Left forelimb (tissue), 1 donor: ENCODE measurements around the gene CTR9.

Source experiments
- DNase-seq: peaks from one replicate; pipeline ENCODE4 v3.0.0-alpha.2; 2018; ENCODE audit warnings: low spot score

Gene CTR9

DNA sequence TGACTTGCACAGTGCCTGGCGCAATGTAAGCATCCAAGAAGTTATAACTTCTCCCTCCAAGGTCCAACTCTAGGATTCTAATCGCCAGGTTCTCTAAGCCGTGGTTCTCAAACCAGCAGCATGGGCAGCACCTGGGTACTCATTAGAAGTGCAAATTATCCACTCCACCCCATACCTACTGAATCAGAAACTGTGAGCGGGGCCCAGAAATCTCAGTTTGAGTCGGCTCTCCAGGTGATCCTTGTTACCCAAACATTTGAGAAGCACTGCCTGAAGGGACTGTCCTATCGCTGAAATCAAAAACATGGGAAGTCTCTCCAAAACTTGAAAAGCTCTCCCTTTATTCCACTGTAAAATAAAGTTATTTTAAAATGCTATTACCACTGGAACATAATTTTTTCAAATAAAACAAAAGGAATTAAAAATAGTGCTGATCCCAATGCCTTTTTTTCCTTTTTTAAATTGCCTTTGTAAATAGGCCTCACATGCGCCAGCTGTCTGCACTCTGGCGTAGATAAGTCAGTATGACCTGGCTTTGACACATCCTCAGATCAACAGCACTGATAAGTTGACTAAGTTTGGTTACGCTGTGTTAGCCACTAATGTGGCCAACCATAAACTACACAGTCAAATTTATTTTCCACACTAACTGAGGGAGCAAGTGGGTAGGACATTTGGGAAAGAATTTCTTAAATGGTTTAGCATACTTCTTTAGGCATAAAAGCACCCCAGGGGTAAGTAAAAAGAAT lies 8.4 kb upstream of the CTR9 start:
- DNase-seq = no peak

DNA sequence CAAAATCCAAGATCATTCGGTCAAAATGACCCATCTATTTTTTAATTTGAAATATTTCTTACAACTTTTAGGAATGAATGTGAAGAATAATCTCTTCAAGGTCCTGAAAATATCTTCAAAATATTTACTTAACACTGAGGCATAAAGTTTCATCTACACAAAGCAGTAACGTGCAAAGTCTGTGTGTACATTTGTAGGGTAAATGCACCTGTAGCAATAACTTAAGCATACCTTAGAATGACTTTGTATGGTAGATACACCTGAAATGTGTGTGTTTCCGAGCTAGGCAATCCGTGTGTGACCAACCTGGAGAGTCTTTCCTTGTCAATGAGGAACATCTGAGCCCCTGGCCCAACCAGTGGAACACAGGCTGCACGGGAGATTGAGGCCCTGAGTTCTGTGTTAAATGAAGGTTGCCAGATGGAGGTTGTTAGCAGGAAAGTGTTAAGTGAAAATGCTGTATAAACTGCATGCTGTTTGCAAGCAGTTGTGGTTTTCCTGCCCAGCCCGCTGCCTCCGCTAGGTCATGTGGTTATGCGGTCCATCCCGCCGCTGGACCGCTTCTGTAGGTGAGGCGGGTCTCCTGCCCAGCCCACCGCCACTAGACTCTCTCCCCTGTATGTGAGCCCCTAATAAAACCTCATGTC lies 7.6 kb upstream of the CTR9 start:
- DNase-seq = no peak

DNA sequence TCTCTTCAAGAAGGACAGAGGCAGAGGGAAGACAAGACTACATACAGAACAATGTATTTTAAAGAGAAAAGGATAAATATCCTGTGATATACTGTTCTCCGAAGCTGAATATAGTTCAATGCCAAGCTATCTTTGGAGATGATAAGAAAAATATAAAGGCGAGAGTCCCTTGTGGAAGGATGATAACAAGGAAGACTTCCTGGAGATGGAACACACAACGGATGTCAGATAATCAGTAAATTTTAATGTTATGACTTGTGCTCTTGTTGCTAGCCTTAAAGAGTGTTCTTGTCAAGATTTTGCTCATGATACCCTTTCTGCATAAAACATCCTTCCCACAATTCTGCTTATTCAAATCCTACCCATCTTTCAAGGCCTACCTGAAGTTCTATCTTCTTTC lies 6.8 kb upstream of the CTR9 start:
- no peak for DNase-seq

DNA sequence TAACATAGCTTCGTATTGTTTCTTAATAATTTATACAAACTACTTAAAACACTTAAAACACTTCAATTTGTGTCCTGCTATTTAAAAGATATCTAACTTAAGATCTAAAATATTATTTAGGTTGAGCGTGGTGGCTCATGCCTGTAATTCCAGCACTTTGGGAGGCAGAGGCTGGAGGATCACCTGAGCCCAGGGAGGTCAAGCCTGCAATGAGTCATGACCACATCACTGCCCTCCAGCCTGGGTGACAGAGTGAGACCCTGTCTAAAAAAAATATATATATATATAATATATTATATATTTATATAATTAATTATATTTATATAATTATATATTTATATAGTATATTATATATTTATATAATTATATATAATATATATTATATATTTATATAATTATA lies 4.2 kb upstream of the CTR9 start:
- no peak for DNase-seq

DNA sequence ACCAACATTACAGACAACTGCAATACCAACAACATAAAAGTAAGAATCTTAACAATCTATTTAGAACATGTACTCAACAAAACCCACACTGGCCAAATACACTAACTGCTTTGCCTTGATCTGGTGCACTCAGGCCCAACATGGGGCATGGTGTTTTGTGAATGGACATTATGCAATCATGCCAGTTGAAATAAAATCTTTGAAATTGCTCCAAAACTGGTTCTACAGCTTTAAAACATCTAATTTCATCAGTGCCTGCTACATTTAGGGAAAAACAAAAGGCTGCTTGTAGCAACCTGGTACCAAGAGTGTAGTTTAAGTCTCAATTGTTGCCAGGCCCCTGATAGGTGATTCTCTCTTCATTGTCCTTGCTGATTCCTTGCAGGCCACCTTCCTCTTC lies 3.3 kb upstream of the CTR9 start:
- DNase-seq = no peak

DNA sequence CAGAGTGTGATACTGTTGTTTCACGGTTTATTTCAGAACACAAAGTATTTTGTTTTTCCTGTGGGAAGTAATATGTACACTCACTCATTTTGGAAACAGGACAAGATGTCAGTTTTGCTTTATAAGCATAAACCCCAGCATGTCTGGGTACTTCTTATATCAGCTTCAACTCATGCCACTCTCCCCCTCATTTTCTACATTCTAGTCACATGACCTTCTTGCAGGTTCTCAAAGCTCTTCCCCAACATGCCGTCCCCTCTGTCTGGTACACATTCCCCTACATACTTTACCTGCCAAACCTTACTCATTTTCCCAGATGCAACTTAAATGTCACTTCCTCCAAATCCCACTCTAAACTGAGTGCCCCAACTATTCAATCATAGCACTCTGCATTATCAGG lies 1.6 kb upstream of the CTR9 start:
- no peak for DNase-seq

DNA sequence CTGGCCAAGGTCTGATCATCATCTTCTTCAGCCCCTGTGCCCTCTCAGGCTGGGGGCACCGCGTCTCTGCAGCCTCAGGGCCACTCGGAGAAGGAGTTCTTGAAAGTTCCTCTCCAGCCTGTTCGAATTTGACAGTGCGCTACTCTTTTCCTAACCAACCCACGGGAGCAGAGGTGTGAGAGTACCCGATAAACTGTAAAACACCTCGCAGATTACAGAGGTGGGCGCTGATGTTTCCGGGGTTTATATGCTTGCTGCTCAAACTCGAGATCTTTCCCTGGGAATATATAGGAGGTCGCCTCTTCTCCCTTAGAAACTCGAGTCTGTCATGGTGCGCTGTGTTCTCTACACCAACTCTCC lies 515 bp downstream of the CTR9 start:
- no peak for DNase-seq

DNA sequence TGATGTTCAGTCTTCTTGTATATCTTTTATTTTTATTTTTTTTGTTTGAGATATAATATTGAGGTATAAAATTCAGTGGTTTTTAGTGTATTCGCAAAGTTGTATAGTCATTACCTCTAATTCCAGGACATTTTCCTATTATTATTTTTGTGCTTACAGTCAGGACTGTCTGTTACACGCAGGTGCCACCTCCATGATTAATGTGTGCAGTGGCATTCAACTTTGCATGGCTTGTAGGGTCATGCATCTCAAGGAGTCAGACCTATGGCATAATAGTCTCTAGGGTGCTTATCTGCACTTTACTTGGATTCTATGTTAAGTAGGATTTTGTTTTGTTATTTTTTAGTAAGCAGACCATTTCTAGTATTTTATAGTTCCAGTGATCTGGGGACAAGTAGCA lies 1.0 kb downstream of the CTR9 start:
- DNase-seq = no peak

GRCh38 chr11:10752486-10752885 lies 1.4 kb downstream of the CTR9 start:
- DNase-seq = no peak

- DNase-seq = no peak
Observed at GRCh38 chr11:10758957-10759356, 7.9 kb downstream of the CTR9 start.

GRCh38 chr11:10761085-10761698 lies 10.1 kb downstream of the CTR9 start:
- DNase-seq = no peak

DNA sequence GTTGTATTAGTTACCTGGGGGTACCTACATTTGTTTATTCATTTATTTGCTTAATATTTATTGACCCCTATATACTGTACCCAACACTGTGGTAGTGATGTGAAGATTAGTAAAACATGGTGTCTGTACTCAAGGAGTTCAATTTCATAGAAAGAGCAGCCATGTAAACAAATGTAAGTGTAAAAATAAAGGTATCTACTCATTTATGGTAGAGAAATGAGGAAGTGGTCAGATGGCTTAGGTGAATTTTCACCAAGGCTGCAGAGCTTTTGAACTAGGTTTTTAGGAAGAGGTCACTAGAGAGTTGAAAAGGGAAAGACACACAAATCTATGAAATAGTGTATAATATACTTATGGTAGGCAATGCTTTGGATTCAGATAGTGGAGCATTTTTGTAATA lies 11.1 kb downstream of the CTR9 start:
- DNase-seq = no peak

GRCh38 chr11:10762913-10763421 lies 11.9 kb downstream of the CTR9 start:
- DNase-seq = no peak

GRCh38 chr11:10763766-10764165 lies 12.7 kb downstream of the CTR9 start:
- no peak for DNase-seq

- DNase-seq = no peak
Observed at GRCh38 chr11:10764412-10764811, 13.4 kb downstream of the CTR9 start.

DNA sequence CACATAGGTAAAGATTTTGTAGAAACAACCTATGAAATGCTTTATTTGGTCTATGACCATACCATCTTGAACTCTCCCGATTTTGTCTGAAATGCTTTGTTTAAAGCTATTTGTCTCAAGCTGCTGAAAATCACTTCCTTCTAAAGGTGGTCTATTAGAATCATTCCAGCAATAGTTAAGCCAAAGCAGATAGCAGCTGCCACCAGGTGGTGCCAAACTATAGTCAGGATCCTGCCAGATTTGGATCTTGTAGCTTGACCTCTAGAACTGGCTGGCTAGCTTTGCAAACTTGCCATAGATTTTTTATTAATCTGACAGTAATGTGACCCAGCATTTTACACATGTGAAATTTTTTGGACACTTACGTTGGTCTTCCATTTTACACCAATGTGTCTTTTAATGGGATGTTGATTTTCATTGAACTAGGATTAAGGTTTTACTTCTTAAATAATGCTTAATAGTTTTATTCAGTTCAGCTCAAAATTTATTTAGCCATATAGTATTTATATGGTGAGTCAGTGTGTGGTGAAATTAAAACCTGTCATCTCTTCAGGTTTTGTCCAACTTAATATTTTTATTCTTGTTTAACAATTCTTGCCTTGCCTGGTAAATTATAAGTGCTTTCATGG lies 19.7 kb downstream of the CTR9 start:
- DNase-seq = no peak

DNA sequence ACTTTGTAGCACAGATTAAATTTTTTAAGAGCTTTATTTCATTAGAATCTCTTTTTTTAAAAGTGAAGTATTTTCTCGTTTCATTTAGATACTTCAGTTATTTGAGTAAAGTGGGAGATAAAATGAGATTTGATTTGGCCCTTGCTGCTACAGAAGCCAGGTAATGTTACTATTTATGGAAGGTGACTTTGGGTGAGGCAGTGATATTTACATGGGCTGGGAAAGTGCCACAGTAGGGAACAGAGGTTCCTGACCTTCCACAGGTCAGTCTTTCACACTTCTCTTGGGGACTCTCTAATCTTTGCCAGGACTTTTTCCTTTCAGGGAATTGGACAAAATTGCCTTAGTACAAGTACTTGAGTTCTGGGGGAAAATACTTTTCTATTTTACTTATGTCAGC lies 20.4 kb downstream of the CTR9 start:
- no peak for DNase-seq

- no peak for DNase-seq
Observed at GRCh38 chr11:10774811-10775210, 23.8 kb downstream of the CTR9 start.

DNA sequence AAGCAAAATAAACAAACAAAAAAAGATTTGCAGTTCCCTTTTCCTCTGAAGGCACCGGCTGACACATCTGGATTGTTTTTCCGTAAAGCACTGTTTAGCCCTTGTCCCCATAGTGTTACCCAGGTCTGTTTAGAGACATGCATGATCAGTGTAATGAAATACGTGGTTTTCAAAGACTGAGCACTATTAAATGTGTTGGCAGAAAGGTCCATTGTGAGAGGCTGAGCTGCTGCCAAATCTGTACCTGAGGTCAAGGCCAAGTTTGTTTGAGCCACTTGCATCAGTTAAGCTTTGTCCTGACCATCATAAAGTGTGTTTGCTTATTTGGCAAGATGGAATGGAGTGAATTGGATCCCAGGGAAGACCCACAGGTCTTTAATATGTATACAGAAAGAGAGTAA lies 26.3 kb downstream of the CTR9 start:
- no peak for DNase-seq

- no peak for DNase-seq
Observed at GRCh38 chr11:10777806-10778205, 26.8 kb downstream of the CTR9 start.

GRCh38 chr11:10778217-10778970 lies 27.3 kb downstream of the CTR9 start:
- no peak for DNase-seq

- no peak for DNase-seq
Observed at GRCh38 chr11:10779086-10779485, 28.0 kb downstream of the CTR9 start.
